Thymus (tissue), 11 donors: ENCODE results near the gene SRPX2. TPM values are rescaled to one million over a fixed set of nuclear protein-coding genes. Genes with fewer than 3 reads are reported as not detected.
"Not testable (repeated sequence)": the region's sequence is repeated elsewhere in the genome, so short reads cannot be mapped to it uniquely, and the experiment has no call there.

Experiments
- DNase-seq, 9 donors: peaks; one replicate each; pipeline ENCODE4 v3.0.0-alpha.2; 2013; ENCODE audit warnings: low spot score in 9 of 9, low read depth in 6 of 9, missing footprints in 1 of 9
- H3K27ac ChIP-seq, 2 donors: one replicate each; pipeline ENCODE4 v1.5.1; 2013; ENCODE audit warnings: control low read depth in 1 of 2, low read depth in 1 of 2, low read length in 1 of 2, mild to moderate bottlenecking in 1 of 2, moderate library complexity in 1 of 2
- H3K27me3 ChIP-seq, 2 donors: one replicate each; pipeline ENCODE4 v1.5.1; 2013; ENCODE audit warnings: low read length in 1 of 2; ENCODE audit not compliant: control insufficient read depth in 2 of 2, insufficient read depth in 1 of 2
- H3K36me3 ChIP-seq, 2 donors: one replicate each; pipeline ENCODE4 v1.5.1; 2013; ENCODE audit warnings: low read length in 1 of 2, mild to moderate bottlenecking in 1 of 2, moderate library complexity in 1 of 2; ENCODE audit not compliant: control insufficient read depth in 2 of 2, insufficient read depth in 2 of 2
- H3K4me1 ChIP-seq, 2 donors: one replicate each; pipeline ENCODE4 v1.5.1; 2013; ENCODE audit warnings: low read length in 2 of 2; ENCODE audit not compliant: control insufficient read depth in 2 of 2, insufficient read depth in 2 of 2
- H3K4me3 ChIP-seq, 2 donors: one replicate each; pipeline ENCODE4 v1.5.1; 2013; ENCODE audit warnings: low read length in 2 of 2, control low read depth in 1 of 2, mild to moderate bottlenecking in 1 of 2
- H3K9me3 ChIP-seq, 2 donors: one replicate each; pipeline ENCODE4 v1.5.1; 2013; ENCODE audit warnings: low read length in 1 of 2, mild to moderate bottlenecking in 1 of 2; ENCODE audit not compliant: control insufficient read depth in 2 of 2, insufficient read depth in 1 of 2
- WGBS: extraction: QIAGEN DNeasy Blood & Tissue Kit; methylation state at CpG from one replicate; pipeline ENCODE4 v1.1.7; 2013; 5-methylcytosine and 5-hydroxymethylcytosine counted together
- polyA plus RNA-seq: library from polyadenylated mRNA; stranded (reverse); fragments of 200-250 nt; gene quantifications from one replicate; pipeline ENCODE4 v1.2.3, GENCODE V29; 2013
- total RNA-seq: library from RNA; stranded (reverse); fragments of 120-200 nt; gene quantifications from one replicate; pipeline ENCODE4 v1.2.4, GENCODE V29; 2013
- donor health status: healthy.

The SRPX2 gene
- total and polyA plus RNA-seq, 2 donors = 1.6 to 2.2 TPM

GRCh38 chrX:100698551-100698950 is 54.6 kb downstream of the SRPX2 start:
- Histone ChIP-seq H3K27me3 (no peaks in the 10 kb centered on the region), H3K27ac (no peak overlapping the region), H3K9me3 (no peaks in the 10 kb centered on the region), H3K4me3 (no peak overlapping the region), H3K36me3 (no peaks in the 10 kb centered on the region), H3K4me1 (no peaks in the 10 kb centered on the region)
- no peak for DNase-seq

- H3K4me1 ChIP-seq = no peaks in the 10 kb centered on the region
- no peak overlapping the region for H3K27ac ChIP-seq
- H3K9me3 ChIP-seq = no peaks in the 10 kb centered on the region
- no peak for DNase-seq
- no peaks in the 10 kb centered on the region for H3K27me3 ChIP-seq
- WGBS = 94% methylated on average over 1 of the region's 1 CpG
- no peak overlapping the region for H3K4me3 ChIP-seq
- no peaks in the 10 kb centered on the region for H3K36me3 ChIP-seq
Measured at GRCh38 chrX:100700809-100701208, 56.8 kb downstream of the SRPX2 start.

GRCh38 chrX:100704581-100705203 is 60.7 kb downstream of the SRPX2 start:
- Histone ChIP-seq H3K4me1 (no peaks in the 10 kb centered on the region), H3K4me3 (no peak overlapping the region), H3K9me3 (no peaks in the 10 kb centered on the region), H3K36me3 (no peaks in the 10 kb centered on the region), H3K27ac (no peak overlapping the region), H3K27me3 (no peaks in the 10 kb centered on the region)
- no peak for DNase-seq
- 40% methylated on average over 3 of the region's 3 CpGs for WGBS

- WGBS = 93% methylated on average over 3 of the region's 3 CpGs
- no peak overlapping the region for H3K4me3 ChIP-seq
- no peaks in the 10 kb centered on the region for H3K4me1 ChIP-seq
- no peak for DNase-seq
- H3K9me3 ChIP-seq = no peaks in the 10 kb centered on the region
- H3K36me3 ChIP-seq = no peaks in the 10 kb centered on the region
- no peaks in the 10 kb centered on the region for H3K27me3 ChIP-seq
- H3K27ac ChIP-seq = no peak overlapping the region
Measured at GRCh38 chrX:100710816-100711215, 66.8 kb downstream of the SRPX2 start.

- WGBS = 95% methylated on average over 8 of the region's 8 CpGs
- Histone ChIP-seq H3K27me3 (no peaks in the 10 kb centered on the region), H3K9me3 (no peaks in the 10 kb centered on the region), H3K4me1 (no peaks in the 10 kb centered on the region), H3K27ac (no peak overlapping the region), H3K36me3 (no peaks in the 10 kb centered on the region), H3K4me3 (no peak overlapping the region)
- no peak for DNase-seq
Measured at GRCh38 chrX:100717363-100717762, 73.4 kb downstream of the SRPX2 start.

GRCh38 chrX:100719139-100719538 is 75.1 kb downstream of the SRPX2 start:
- H3K9me3 ChIP-seq = no peaks in the 10 kb centered on the region
- no peak overlapping the region for H3K4me3 ChIP-seq
- WGBS = 99% methylated on average over 2 of the region's 2 CpGs
- no peak for DNase-seq
- no peaks in the 10 kb centered on the region for H3K4me1 ChIP-seq
- H3K36me3 ChIP-seq = no peaks in the 10 kb centered on the region
- H3K27me3 ChIP-seq = no peaks in the 10 kb centered on the region
- no peak overlapping the region for H3K27ac ChIP-seq

- no peak overlapping the region for H3K4me3 ChIP-seq
- 97% methylated on average over 2 of the region's 2 CpGs for WGBS
- DNase-seq = no peak
- H3K9me3 ChIP-seq = no peaks in the 10 kb centered on the region
- H3K4me1 ChIP-seq = no peaks in the 10 kb centered on the region
- no peaks in the 10 kb centered on the region for H3K36me3 ChIP-seq
- no peaks in the 10 kb centered on the region for H3K27me3 ChIP-seq
- H3K27ac ChIP-seq = no peak overlapping the region
Measured at GRCh38 chrX:100720301-100720700, 76.3 kb downstream of the SRPX2 start.

GRCh38 chrX:100721328-100721727 is 77.3 kb downstream of the SRPX2 start:
- Histone ChIP-seq H3K27ac (no peak overlapping the region), H3K4me1 (no peaks in the 10 kb centered on the region), H3K4me3 (no peak overlapping the region), H3K27me3 (no peaks in the 10 kb centered on the region), H3K36me3 (no peaks in the 10 kb centered on the region), H3K9me3 (no peaks in the 10 kb centered on the region)
- DNase-seq = no peak

GRCh38 chrX:100724006-100724405 is 80.0 kb downstream of the SRPX2 start:
- H3K27me3 ChIP-seq, H3K36me3 ChIP-seq, H3K9me3 ChIP-seq, H3K27ac ChIP-seq, DNase-seq, H3K4me1 ChIP-seq, H3K4me3 ChIP-seq: not testable (repeated sequence)
- 100% methylated on average over 13 of the region's 30 CpGs for WGBS
